Smooth muscle cell (in vitro differentiated cells): Measurements from ENCODE around the gene AQP12A. TPM values are rescaled to one million over a fixed set of nuclear protein-coding genes. Genes with fewer than 3 reads are reported as not detected.

Source experiments
- DNase-seq: peaks from one replicate; lab custom pipeline; 2025; ENCODE audit not compliant: unreplicated experiment; lab: John Stamatoyannopoulos, UW
- H2AFZ ChIP-seq: fragments of 200-600 bp; sonication (generic); 2 replicates; pipeline ENCODE4 v1.6.0; 2016; ENCODE audit warnings: antibody characterized with exemption, low read depth, mild to moderate bottlenecking
- H3F3A ChIP-seq: fragments of 200-600 bp; sonication (generic); 2 replicates; pipeline ENCODE4 v1.6.0; 2017; ENCODE audit warnings: antibody characterized with exemption, low read depth
- H3K27ac ChIP-seq: fragments of 200-600 bp; sonication (generic); 2 replicates; pipeline ENCODE4 v1.5.1; 2016; ENCODE audit warnings: low read depth, mild to moderate bottlenecking
- H3K27me3 ChIP-seq: fragments of 200-600 bp; sonication (generic); 2 replicates; pipeline ENCODE4 v1.6.1; 2016; ENCODE audit warnings: low read depth, mild to moderate bottlenecking
- H3K36me3 ChIP-seq: fragments of 200-600 bp; sonication (generic); 2 replicates; pipeline ENCODE4 v1.5.1; 2016; ENCODE audit warnings: low read depth
- H3K4me1 ChIP-seq: fragments of 200-600 bp; sonication (generic); 2 replicates; pipeline ENCODE4 v1.5.1; 2016; ENCODE audit warnings: low read depth
- H3K4me2 ChIP-seq: fragments of 200-600 bp; sonication (generic); 2 replicates; pipeline ENCODE4 v1.6.0; 2016; ENCODE audit warnings: mild to moderate bottlenecking
- H3K4me3 ChIP-seq: fragments of 200-600 bp; sonication (generic); 2 replicates; pipeline ENCODE4 v1.5.1; 2016; ENCODE audit warnings: mild to moderate bottlenecking
- H3K79me2 ChIP-seq: fragments of 200-600 bp; sonication (generic); 2 replicates; pipeline ENCODE4 v1.6.0; 2016; ENCODE audit warnings: low read depth, mild to moderate bottlenecking
- H3K9ac ChIP-seq: fragments of 200-600 bp; sonication (generic); 2 replicates; pipeline ENCODE4 v1.6.0; 2016; ENCODE audit warnings: low read depth
- H3K9me3 ChIP-seq: fragments of 200-600 bp; sonication (generic); replicated peaks from 2 replicates; pipeline ENCODE4 v1.5.1; 2016; ENCODE audit warnings: low read depth
- H4K20me1 ChIP-seq: fragments of 200-600 bp; sonication (generic); 2 replicates; pipeline ENCODE4 v1.6.0; 2016; ENCODE audit warnings: low read depth
- WGBS: methylation state at CpG from one replicate; pipeline ENCODE4 v1.1.7; 2016; ENCODE audit warnings: low lambda C conversion rate; 5-methylcytosine and 5-hydroxymethylcytosine counted together
- polyA plus RNA-seq: library from polyadenylated mRNA; unstranded; fragments of >200 nt; fragmentation: Nextera tagmentation; extraction: Ambion mirVana; gene quantifications from 2 replicates; pipeline ENCODE4 v1.2.1, GENCODE V29; 2016
- total RNA-seq: library from RNA; depleted of rRNA; stranded (reverse); fragments of >200 nt; gene quantifications from 2 replicates; pipeline ENCODE4 v1.2.3, GENCODE V29; 2014
- TF ChIP-seq, protein P1 (sequence below): fragments of 200-600 bp; sonication (generic); IDR thresholded peaks from 2 replicates; pipeline ENCODE4 v1.5.1; 2017; ENCODE audit warnings: borderline replicate concordance, mild to moderate bottlenecking, antibody characterized with exemption; ENCODE audit not compliant: insufficient read depth, poor library complexity, severe bottlenecking

AQP12A gene
- total and polyA plus RNA-seq, 2 experiments from 2014 or later, result not detected

DNA sequence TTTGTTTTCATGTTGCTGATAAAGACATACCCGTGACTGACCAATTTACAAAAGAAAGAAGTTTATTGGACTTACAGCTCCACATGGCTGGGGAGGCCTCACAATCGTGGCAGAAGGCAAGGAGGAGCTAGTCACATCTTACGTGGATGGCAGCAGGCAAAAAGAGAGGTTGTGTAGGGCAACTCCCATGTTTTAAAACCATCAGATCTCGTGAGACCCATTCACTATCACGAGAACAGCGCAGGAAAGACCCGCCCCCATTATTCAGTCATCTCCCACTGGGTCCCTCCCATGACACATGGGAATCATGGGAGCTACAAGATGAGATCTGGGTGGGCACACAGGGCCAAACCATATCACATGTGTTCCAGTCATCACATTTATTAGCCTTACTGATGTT is 16.8 kb downstream of the AQP12A start:
- Histone ChIP-seq H3K27me3 (peaks cover 8% of the 10 kb centered on the region), H3K36me3 (no peaks in the 10 kb centered on the region)
- DNase-seq, result no peak

GRCh38 chr2:240711296-240711695 is 19.6 kb downstream of the AQP12A start:
- no peaks in the 10 kb centered on the region for H3K79me2 ChIP-seq
- no peaks in the 10 kb centered on the region for H3K9me3 ChIP-seq
- no peak overlapping the region for H3K27ac ChIP-seq
- no peak for DNase-seq
- H3K4me3 ChIP-seq, result no peak overlapping the region
- WGBS, result 91% methylated on average over 9 of the region's 9 CpGs
- no peaks in the 10 kb centered on the region for H3K4me1 ChIP-seq
- H2AFZ ChIP-seq, result no peak overlapping the region
- no peak overlapping the region for H3K4me2 ChIP-seq
- no peaks in the 10 kb centered on the region for H3F3A ChIP-seq
- no peak overlapping the region for H3K9ac ChIP-seq
- H4K20me1 ChIP-seq, result no peaks in the 10 kb centered on the region
- TF ChIP-seq, protein P1, sequence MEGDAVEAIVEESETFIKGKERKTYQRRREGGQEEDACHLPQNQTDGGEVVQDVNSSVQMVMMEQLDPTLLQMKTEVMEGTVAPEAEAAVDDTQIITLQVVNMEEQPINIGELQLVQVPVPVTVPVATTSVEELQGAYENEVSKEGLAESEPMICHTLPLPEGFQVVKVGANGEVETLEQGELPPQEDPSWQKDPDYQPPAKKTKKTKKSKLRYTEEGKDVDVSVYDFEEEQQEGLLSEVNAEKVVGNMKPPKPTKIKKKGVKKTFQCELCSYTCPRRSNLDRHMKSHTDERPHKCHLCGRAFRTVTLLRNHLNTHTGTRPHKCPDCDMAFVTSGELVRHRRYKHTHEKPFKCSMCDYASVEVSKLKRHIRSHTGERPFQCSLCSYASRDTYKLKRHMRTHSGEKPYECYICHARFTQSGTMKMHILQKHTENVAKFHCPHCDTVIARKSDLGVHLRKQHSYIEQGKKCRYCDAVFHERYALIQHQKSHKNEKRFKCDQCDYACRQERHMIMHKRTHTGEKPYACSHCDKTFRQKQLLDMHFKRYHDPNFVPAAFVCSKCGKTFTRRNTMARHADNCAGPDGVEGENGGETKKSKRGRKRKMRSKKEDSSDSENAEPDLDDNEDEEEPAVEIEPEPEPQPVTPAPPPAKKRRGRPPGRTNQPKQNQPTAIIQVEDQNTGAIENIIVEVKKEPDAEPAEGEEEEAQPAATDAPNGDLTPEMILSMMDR, result no peak
- H3K36me3 ChIP-seq, result no peaks in the 10 kb centered on the region
- H3K27me3 ChIP-seq, result no peaks in the 10 kb centered on the region

More for the DNA sequence above, 16.8 kb downstream of the AQP12A start:
- H2AFZ ChIP-seq, result no peak overlapping the region
- no peak overlapping the region for H3K4me2 ChIP-seq
- TF ChIP-seq, protein P1, result no peak
- H4K20me1 ChIP-seq, result no peaks in the 10 kb centered on the region
- WGBS, result 79% methylated on average over 7 of the region's 7 CpGs
- no peaks in the 10 kb centered on the region for H3K79me2 ChIP-seq
- no peaks in the 10 kb centered on the region for H3K4me1 ChIP-seq
- no peaks in the 10 kb centered on the region for H3F3A ChIP-seq
- no peak overlapping the region for H3K4me3 ChIP-seq
- no peaks in the 10 kb centered on the region for H3K9me3 ChIP-seq
- no peak overlapping the region for H3K9ac ChIP-seq
- H3K27ac ChIP-seq, result no peak overlapping the region

GRCh38 chr2:240711701-240712100 is 20.0 kb downstream of the AQP12A start:
- Histone ChIP-seq H3K4me1 (no peaks in the 10 kb centered on the region), H3K9me3 (no peaks in the 10 kb centered on the region), H3K79me2 (no peaks in the 10 kb centered on the region), H3K27ac (no peak overlapping the region), H3K4me2 (no peak overlapping the region), H3K36me3 (no peaks in the 10 kb centered on the region), H3F3A (no peaks in the 10 kb centered on the region), H4K20me1 (no peaks in the 10 kb centered on the region), H2AFZ (no peak overlapping the region), H3K4me3 (no peak overlapping the region), H3K9ac (no peak overlapping the region), H3K27me3 (no peaks in the 10 kb centered on the region)
- whole genome bisulfite sequencing, result 85% methylated on average over 5 of the region's 5 CpGs
- no peak for DNase-seq
- TF ChIP-seq, protein P1, result no peak

DNA sequence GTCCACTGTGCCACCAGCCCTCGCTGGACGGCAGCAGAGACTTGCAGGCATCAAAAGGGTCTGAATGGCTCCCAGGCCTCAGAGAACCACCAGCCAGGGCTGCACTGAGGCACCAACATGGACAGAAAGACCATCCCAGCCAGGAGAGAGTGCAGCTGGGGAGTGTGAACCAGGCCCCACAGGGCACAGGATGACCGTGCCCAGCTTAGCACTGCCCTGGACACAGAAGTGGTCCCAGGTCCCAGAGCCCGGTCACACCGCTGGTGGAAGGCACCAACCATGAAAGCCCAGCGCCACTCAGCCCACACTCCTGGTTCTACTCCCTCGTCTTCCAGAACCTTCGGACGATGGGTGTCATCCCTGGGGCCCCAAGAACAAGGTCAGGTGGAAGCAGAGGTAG is 20.5 kb downstream of the AQP12A start:
- TF ChIP-seq, protein P1, result no peak
- Histone ChIP-seq H3K4me2 (no peak overlapping the region), H3K9ac (no peak overlapping the region), H2AFZ (no peak overlapping the region), H3K4me1 (no peaks in the 10 kb centered on the region), H3F3A (no peaks in the 10 kb centered on the region), H3K4me3 (no peak overlapping the region), H3K79me2 (no peaks in the 10 kb centered on the region), H3K36me3 (no peaks in the 10 kb centered on the region), H4K20me1 (no peaks in the 10 kb centered on the region), H3K27me3 (no peaks in the 10 kb centered on the region), H3K27ac (no peak overlapping the region), H3K9me3 (no peaks in the 10 kb centered on the region)
- WGBS, result 90% methylated on average over 9 of the region's 9 CpGs
- DNase-seq, result no peak
